Keratinocyte (primary cell): ENCODE measurements around the gene OR4K2. TPM values are rescaled to one million over a fixed set of nuclear protein-coding genes. Genes with fewer than 3 reads are reported as not detected.

Source experiments
- DNase-seq: peaks from one replicate; pipeline ENCODE4 v3.0.0-alpha.2; 2011; ENCODE audit warnings: low read depth, missing footprints, low spot score
- FAIRE-seq: peaks from 2 replicates; lab custom pipeline; 2011; peaks lifted over from hg19 to GRCh38; lab: Jason Lieb, UNC
- H2AFZ ChIP-seq: 2 replicates; pipeline ENCODE4 v1.6.0; 2012; ENCODE audit warnings: low read length, control low read depth, inconsistent platforms; ENCODE audit not compliant: control insufficient read depth
- H3K27ac ChIP-seq: 2 replicates; pipeline ENCODE4 v1.5.1; 2011; ENCODE audit warnings: low read length; ENCODE audit not compliant: control insufficient read depth, insufficient read depth
- H3K27me3 ChIP-seq: 3 replicates; pipeline ENCODE4 v1.6.0; 2011; ENCODE audit warnings: low read length; ENCODE audit not compliant: control insufficient read depth, insufficient read depth; ENCODE audit errors: extremely low read depth
- H3K36me3 ChIP-seq, 2 experiments: 2 replicates in 1 of 2; 3 replicates in 1 of 2; pipeline ENCODE4 v1.5.1; 2011; ENCODE audit warnings: low read length in 2 of 2, mild to moderate bottlenecking in 1 of 2; ENCODE audit not compliant: control insufficient read depth in 2 of 2, insufficient read depth in 2 of 2; ENCODE audit errors: extremely low read depth in 1 of 2
- H3K4me1 ChIP-seq: 3 replicates; pipeline ENCODE4 v1.5.1; 2011; ENCODE audit warnings: low read length; ENCODE audit not compliant: control insufficient read depth, insufficient read depth; ENCODE audit errors: extremely low read depth
- H3K4me2 ChIP-seq: 3 replicates; pipeline ENCODE4 v1.6.0; 2011; ENCODE audit warnings: low read depth, low read length; ENCODE audit not compliant: control insufficient read depth, insufficient read depth; ENCODE audit errors: extremely low read depth
- H3K4me3 ChIP-seq, 3 experiments: fragments of 200-600 bp in 1 of 3; sonication (generic) in 1 of 3; 2 replicates in 2 of 3; 3 replicates in 1 of 3; pipeline ENCODE4 v1.5.1; 2011 to 2016; ENCODE audit warnings: low read length in 3 of 3, mild to moderate bottlenecking in 3 of 3, control low read depth in 2 of 3, inconsistent platforms in 1 of 3, low read depth in 1 of 3, mixed read lengths in 1 of 3, mixed run types in 1 of 3, moderate library complexity in 1 of 3; ENCODE audit not compliant: control insufficient read depth in 2 of 3, insufficient read depth in 2 of 3; ENCODE audit errors: extremely low read depth in 1 of 3
- H3K79me2 ChIP-seq: 2 replicates; pipeline ENCODE4 v1.6.0; 2012; ENCODE audit warnings: low read length; ENCODE audit not compliant: control insufficient read depth, insufficient read depth
- H3K9ac ChIP-seq: 3 replicates; pipeline ENCODE4 v1.6.0; 2011; ENCODE audit warnings: low read length; ENCODE audit not compliant: control insufficient read depth, insufficient read depth; ENCODE audit errors: extremely low read depth
- H3K9me1 ChIP-seq: 3 replicates; pipeline ENCODE4 v1.6.0; 2011; ENCODE audit warnings: low read length; ENCODE audit not compliant: control insufficient read depth, insufficient read depth; ENCODE audit errors: extremely low read depth
- H3K9me3 ChIP-seq: 2 replicates; pipeline ENCODE4 v1.5.1; 2012; ENCODE audit warnings: low read depth, low read length; ENCODE audit not compliant: control insufficient read depth
- H4K20me1 ChIP-seq: 3 replicates; pipeline ENCODE4 v1.6.0; 2011; ENCODE audit warnings: low read length; ENCODE audit not compliant: control insufficient read depth, insufficient read depth; ENCODE audit errors: extremely low read depth
- EZH2 ChIP-seq: IDR thresholded peaks from one replicate; pipeline ENCODE4 v1.6.1; 2012; ENCODE audit warnings: inconsistent platforms, mild to moderate bottlenecking, low read length, moderate library complexity
- dilution Hi-C: fragments of 300-500 bp; cut with MboI; formaldehyde crosslinking; loops from one replicate; pipeline ENCODE4 v1.7.0; 2020; ENCODE audit warnings: low sequenced_read_pairs; ENCODE audit not compliant: extremely low pct_ligation_motif_present
- polyA plus RNA-seq, 5 experiments: library from polyadenylated mRNA; depleted of rRNA in 3 of 5; stranded (reverse) in 3 of 5; stranded (forward) in 1 of 5; unstranded in 1 of 5; fragments of >200 nt; gene quantifications; 1 replicate in 1 of 5; 2 replicates in 3 of 5; 3 replicates in 1 of 5; pipeline versions ENCODE4 v1.2.1 to v1.2.3, GENCODE V29; 2011 to 2012; ENCODE audit warnings: missing spikeins in 2 of 5, low read depth in 1 of 5, low replicate concordance in 1 of 5

Gene OR4K2
- polyA plus RNA-seq, 1 donor (not counting 4 experiments of a cell fraction or from before 2014, with no cell fraction given): not detected

- FAIRE-seq (no peak), DNase-seq (no peak)
- Histone ChIP-seq H3K4me2 (no peak within 1 kb of the TSS), H4K20me1 (no peaks in the 10 kb centered on the region), H3K79me2 (no peaks in the 10 kb centered on the region), H3K27me3 (no peaks in the 10 kb centered on the region), H3K4me3 (no peak within 1 kb of the TSS), H2AFZ (no peak within 1 kb of the TSS), H3K4me1 (no peaks in the 10 kb centered on the region), H3K9me1 (no peaks in the 10 kb centered on the region), H3K9me3 (peaks cover 3% of the 10 kb centered on the region), H3K27ac (no peak within 1 kb of the TSS), H3K36me3 (no peaks in the 10 kb centered on the region), H3K9ac (no peak within 1 kb of the TSS)
- dilution Hi-C loops: no loop called here
- TF ChIP-seq EZH2: no peak
These were observed 55.7 kb downstream of the OR4K2 start, which contains the start of gene OR4K1 for GRCh38 chr14:19930617-19931016. OR4K1 (plus strand) TSS chr14:19930917; CDS start chr14:19935667, 4,750 bp downstream.

Other genes starting within 250 kb of the OR4K2 start
- not detected in 3 replicates for gene OR11H2, start 161.3 kb upstream of the OR4K2 start, polyA plus RNA-seq
- gene OR4Q3, start 131.6 kb upstream of the OR4K2 start, polyA plus RNA-seq: not detected in 3 replicates
- gene OR4M1, start 101.6 kb upstream of the OR4K2 start, polyA plus RNA-seq: not detected in 3 replicates
- gene OR4N2, start 71.4 kb upstream of the OR4K2 start, polyA plus RNA-seq: not detected in 3 replicates
- not detected in 3 replicates for gene OR4K5, start 45.5 kb downstream of the OR4K2 start, polyA plus RNA-seq
- not detected in 3 replicates for gene OR4K1, start 55.8 kb downstream of the OR4K2 start, polyA plus RNA-seq
- gene OR4K15, start 100.4 kb downstream of the OR4K2 start, polyA plus RNA-seq: not detected in 3 replicates
- not detected in 3 replicates for gene OR4Q2, start 127.0 kb downstream of the OR4K2 start, polyA plus RNA-seq
- not detected in 3 replicates for gene OR4K14, start 144.2 kb downstream of the OR4K2 start, polyA plus RNA-seq
- not detected in 3 replicates for gene OR4K13, start 160.9 kb downstream of the OR4K2 start, polyA plus RNA-seq
- gene OR4L1, start 184.9 kb downstream of the OR4K2 start, polyA plus RNA-seq: not detected in 3 replicates
- gene OR4K17, start 235.6 kb downstream of the OR4K2 start, polyA plus RNA-seq: not detected in 3 replicates